Brain microvascular endothelial cell (primary cell): Measurements from ENCODE around the gene TRIM50.
"Not testable (repeated sequence)": the region's sequence is repeated elsewhere in the genome, so short reads cannot be mapped to it uniquely, and the experiment has no call there.

Experiments used
- DNase-seq: peaks from one replicate; pipeline ENCODE4 v3.0.0-alpha.2; 2020
- H3K27ac ChIP-seq: fragments of 250-450 bp; sonication (Bioruptor Pico); 2 replicates; pipeline ENCODE4 v1.5.1; 2020; ENCODE audit warnings: mild to moderate bottlenecking, moderate library complexity
- H3K27me3 ChIP-seq: fragments of 250-450 bp; sonication (Bioruptor Pico); replicated peaks from 2 replicates; pipeline ENCODE4 v1.5.1; 2020; ENCODE audit warnings: mild to moderate bottlenecking
- H3K36me3 ChIP-seq: fragments of 250-450 bp; sonication (Bioruptor Pico); replicated peaks from 2 replicates; pipeline ENCODE4 v1.5.1; 2020; ENCODE audit warnings: mild to moderate bottlenecking
- H3K4me3 ChIP-seq: 2 replicates; pipeline ENCODE4 v1.5.1; 2011; ENCODE audit warnings: low read depth, mild to moderate bottlenecking, control low read depth, low read length, moderate library complexity
- in situ Hi-C: cut with HindIII; loops from 2 replicates; pipeline ENCODE4 v1.10.0; 2017; ENCODE audit warnings: low sequenced_read_pairs, low pct_ligation_motif_present
- TF ChIP-seq, protein P1 (sequence below): IDR thresholded peaks from 2 replicates; pipeline ENCODE4 v1.5.1; 2011; ENCODE audit warnings: low read depth, mild to moderate bottlenecking, moderate library complexity, low read length, control low read depth, inconsistent platforms; ENCODE audit errors: missing control alignments

TRIM50 gene

GRCh38 chr7:73366127-73366526 is 38.2 kb upstream of the TRIM50 start:
- Histone ChIP-seq H3K27ac (no peak overlapping the region), H3K4me3 (no peak overlapping the region), H3K27me3 (peaks cover 4% of the 10 kb centered on the region), H3K36me3 (no peaks in the 10 kb centered on the region)
- in situ Hi-C loops, result no loop called here
- DNase-seq, result no peak
- TF ChIP-seq, protein P1, sequence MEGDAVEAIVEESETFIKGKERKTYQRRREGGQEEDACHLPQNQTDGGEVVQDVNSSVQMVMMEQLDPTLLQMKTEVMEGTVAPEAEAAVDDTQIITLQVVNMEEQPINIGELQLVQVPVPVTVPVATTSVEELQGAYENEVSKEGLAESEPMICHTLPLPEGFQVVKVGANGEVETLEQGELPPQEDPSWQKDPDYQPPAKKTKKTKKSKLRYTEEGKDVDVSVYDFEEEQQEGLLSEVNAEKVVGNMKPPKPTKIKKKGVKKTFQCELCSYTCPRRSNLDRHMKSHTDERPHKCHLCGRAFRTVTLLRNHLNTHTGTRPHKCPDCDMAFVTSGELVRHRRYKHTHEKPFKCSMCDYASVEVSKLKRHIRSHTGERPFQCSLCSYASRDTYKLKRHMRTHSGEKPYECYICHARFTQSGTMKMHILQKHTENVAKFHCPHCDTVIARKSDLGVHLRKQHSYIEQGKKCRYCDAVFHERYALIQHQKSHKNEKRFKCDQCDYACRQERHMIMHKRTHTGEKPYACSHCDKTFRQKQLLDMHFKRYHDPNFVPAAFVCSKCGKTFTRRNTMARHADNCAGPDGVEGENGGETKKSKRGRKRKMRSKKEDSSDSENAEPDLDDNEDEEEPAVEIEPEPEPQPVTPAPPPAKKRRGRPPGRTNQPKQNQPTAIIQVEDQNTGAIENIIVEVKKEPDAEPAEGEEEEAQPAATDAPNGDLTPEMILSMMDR, result no peak

DNA sequence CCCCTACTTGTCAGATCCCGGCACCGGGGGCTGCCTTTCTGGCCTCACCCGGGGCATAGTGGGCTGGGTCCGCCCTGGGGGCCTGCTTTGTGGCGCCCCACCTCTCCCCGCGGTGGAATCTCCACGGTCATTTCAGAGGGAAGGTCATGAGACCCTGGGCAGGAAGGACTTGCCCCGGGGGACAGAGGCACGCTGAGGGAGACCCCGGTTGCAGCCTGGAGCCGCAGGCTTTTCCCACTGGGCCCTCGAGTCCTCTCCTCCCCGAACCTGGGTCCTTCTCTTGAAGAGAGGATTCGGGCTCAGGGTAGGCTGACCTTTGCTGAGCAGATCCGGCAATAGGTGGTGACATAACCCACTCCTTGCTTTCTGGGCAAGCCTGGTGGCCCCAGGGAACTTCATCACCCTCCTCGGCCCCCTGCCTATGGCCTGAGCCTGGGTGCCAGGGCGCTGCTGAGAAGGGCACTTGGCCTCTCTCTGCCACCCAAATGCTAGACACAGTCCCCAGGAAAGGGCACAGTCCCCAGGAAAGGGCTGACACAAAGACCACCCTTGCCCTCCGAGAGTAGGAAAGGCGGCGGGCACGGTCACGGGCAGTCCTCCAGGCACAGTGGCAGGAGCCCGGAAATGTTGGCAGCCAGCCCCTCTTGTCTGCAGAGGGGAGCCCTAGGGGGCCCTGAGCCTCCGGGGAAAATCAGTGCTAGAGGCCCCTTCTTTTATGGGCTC is 36.3 kb upstream of the TRIM50 start:
- in situ Hi-C loops, result no loop called here
- Histone ChIP-seq H3K36me3 (no peaks in the 10 kb centered on the region), H3K27me3 (peaks cover 4% of the 10 kb centered on the region), H3K27ac (no peak overlapping the region), H3K4me3 (no peak overlapping the region)
- no peak for DNase-seq
- TF ChIP-seq, protein P1, result no peak

GRCh38 chr7:73363225-73364005 is 35.5 kb upstream of the TRIM50 start:
- no peak overlapping the region for H3K4me3 ChIP-seq
- in situ Hi-C loops, result no loop called here
- H3K36me3 ChIP-seq, result no peaks in the 10 kb centered on the region
- TF ChIP-seq, protein P1, result no peak
- no peak overlapping the region for H3K27ac ChIP-seq
- DNase-seq, result no peak
- H3K27me3 ChIP-seq, result peaks cover 4% of the 10 kb centered on the region

DNA sequence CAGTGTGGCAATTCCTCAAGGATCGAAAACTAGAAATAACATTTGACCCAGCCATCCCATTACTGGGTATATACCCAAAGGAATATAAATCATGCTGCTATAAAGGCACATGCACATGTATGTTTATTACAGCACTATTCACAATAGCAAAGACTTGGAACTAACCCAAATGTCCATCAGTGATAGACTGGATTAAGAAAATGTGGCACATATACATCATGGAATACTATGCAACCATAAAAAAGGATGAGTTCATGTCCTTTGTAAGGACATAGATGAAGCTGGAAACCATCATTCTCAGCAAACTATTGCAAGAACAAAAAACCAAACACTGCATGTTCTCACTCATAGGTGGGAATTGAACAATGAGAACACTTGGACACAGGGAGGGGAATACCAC is 32.7 kb upstream of the TRIM50 start:
- H3K27ac ChIP-seq, H3K4me3 ChIP-seq, H3K27me3 ChIP-seq, DNase-seq, in situ Hi-C loops, H3K36me3 ChIP-seq: not testable (repeated sequence)

- in situ Hi-C loops, result no loop called here
- H3K4me3 ChIP-seq, result no peak overlapping the region
- peaks cover 4% of the 10 kb centered on the region for H3K27me3 ChIP-seq
- no peak for DNase-seq
- no peaks in the 10 kb centered on the region for H3K36me3 ChIP-seq
- TF ChIP-seq, protein P1, result no peak
- no peak overlapping the region for H3K27ac ChIP-seq
Measured at GRCh38 chr7:73359746-73360375, 32.0 kb upstream of the TRIM50 start.

DNA sequence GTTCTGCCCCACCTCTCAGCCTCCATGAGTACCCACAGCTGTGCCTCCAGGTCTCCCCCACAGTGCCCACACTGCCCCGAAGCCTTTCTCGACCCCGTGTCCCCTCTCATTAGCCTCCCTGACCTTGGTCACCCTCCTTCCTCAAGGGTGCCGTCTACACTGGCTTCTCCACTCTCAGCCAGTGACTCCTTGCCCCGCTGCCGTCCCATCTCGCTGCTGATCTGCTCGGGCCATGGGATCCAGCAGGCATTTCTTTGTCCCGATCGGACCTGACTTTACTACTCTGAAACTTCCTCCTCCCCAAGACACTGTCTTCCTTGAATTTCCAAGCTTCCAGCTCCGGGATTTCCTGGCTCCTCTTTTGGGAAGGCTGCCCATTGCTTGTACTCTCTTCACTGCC is 31.4 kb upstream of the TRIM50 start:
- no peak overlapping the region for H3K27ac ChIP-seq
- DNase-seq, result no peak
- H3K4me3 ChIP-seq, result no peak overlapping the region
- in situ Hi-C loops, result no loop called here
- no peaks in the 10 kb centered on the region for H3K36me3 ChIP-seq
- TF ChIP-seq, protein P1, result no peak
- peaks cover 3% of the 10 kb centered on the region for H3K27me3 ChIP-seq
